Mucosa of descending colon (tissue), 3 donors: ENCODE data around the gene DOCK1. TPM values are rescaled to one million over a fixed set of nuclear protein-coding genes. Genes with fewer than 3 reads are reported as not detected.
A peak's percentile ranks its signal among the peaks of the same experiment; 100 is the strongest.

ENCODE experiments used
- ATAC-seq: fragments of 200-7000 bp; cut with Tn5 transposase; one replicate; pipeline ENCODE4 v1.9.1; 2020; ENCODE audit warnings: mild to moderate bottlenecking, moderate library complexity
- DNase-seq, 3 donors: peaks; one replicate each; pipeline ENCODE4 v3.0.0-alpha.2; 2020
- H3K36me3 ChIP-seq: fragments of 200-600 bp; one replicate; pipeline ENCODE4 v1.8.0; 2021; ENCODE audit warnings: low read depth, mild to moderate bottlenecking
- H3K4me1 ChIP-seq: fragments of 200-600 bp; one replicate; pipeline ENCODE4 v1.8.0; 2021; ENCODE audit warnings: low read depth, mild to moderate bottlenecking
- H3K4me3 ChIP-seq: fragments of 200-600 bp; one replicate; pipeline ENCODE4 v1.8.0; 2021; ENCODE audit warnings: mild to moderate bottlenecking
- H3K9me3 ChIP-seq: fragments of 200-600 bp; one replicate; pipeline ENCODE4 v1.8.0; 2021; ENCODE audit warnings: mild to moderate bottlenecking
- CTCF ChIP-seq: fragments of 200-600 bp; IDR thresholded peaks from one replicate; pipeline ENCODE4 v1.8.0; 2022; ENCODE audit warnings: antibody characterized with exemption, mild to moderate bottlenecking
- intact Hi-C, 2 donors: fragments of 100-400 bp; cut with DNase I in 1 of 2; cut with micrococcal nuclease in 1 of 2; formaldehyde crosslinking; loops; one replicate each; pipeline versions ENCODE4 v1.11.0 to v1.11.1; 2022; cut with DNase I, micrococcal nuclease
- total RNA-seq, 3 donors: library from RNA; stranded (reverse); fragmentation: NEBNext Ultra II Directional in 2 of 3; extraction: Animal tissue kit (Norgen Biotek cat#: 25700) in 2 of 3; gene quantifications; one replicate each; pipeline versions ENCODE4 v1.2.1 to v1.2.4, GENCODE V29; 2021 to 2023
- donor health status: DM: no; HTN: no; CAD: no; lungs with moderate emphysema.
- donor health status: DM: no; HTN: no; CAD: no.
- donor health status: DM: no; HTN: yes; CAD: no.

The DOCK1 gene
- total RNA-seq, 3 donors from 2014 or later: 56.5 to 103 (median 74.1) TPM

DNA sequence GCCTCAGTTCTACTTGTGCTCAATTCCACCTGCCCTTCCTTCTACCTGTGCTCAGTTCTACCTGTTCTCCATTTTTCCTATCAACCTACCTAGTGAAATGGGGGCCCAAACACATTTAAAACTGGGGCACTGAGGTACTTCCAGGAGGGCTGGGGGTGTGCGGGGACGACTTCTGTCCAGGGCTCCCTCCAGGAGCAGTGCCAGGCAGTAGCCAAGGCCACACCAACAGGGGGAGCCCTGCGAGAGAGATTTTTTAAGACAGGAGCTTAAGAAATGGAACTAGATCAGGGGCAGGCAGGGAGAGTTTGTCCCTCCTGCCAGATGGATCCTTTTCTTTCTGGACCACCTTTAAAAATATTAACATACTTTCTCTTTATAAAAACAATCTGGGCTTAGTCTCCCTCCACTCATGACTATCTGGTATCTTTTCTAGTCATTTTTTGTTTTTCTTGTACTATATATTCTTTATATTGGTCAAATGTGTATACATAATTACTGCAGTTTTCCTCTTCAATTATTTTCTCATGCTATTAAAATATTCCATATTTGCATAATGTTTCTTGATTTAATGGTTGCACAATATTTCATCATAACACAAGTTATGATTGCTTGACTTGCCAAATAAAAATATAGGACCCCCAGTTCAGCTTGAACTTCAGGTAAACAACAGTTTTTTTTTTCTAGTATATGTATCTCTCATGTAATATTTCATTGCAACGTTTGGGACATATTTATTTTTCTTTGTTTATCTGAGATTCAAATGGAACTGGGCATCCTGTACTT is 338.5 kb downstream of the DOCK1 start:
- intact Hi-C loops: no loop called here
- peak; percentile 75 for ATAC-seq

DNA sequence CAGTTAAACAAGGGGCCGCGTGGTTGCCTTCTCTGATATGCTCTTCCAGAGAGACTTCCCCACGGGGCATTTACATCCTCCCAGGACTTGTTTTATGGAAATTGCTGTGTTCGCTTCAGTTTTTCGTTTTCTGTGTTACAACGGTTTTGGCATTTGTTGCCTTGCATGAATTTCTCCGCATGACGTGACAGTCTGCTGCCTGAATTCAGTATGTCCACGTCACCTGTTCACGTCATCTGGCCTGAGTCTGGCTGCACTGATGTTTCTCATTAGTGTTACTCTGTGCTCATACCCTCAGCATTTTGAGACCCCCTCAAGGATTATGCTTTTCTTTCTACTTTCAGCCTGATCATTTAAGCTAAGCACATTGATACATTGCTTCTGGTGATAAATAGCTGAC is 340.2 kb downstream of the DOCK1 start:
- ATAC-seq: no peak
- intact Hi-C loops: no loop called here

More for the DNA sequence above, 338.5 kb downstream of the DOCK1 start:
- Histone ChIP-seq H3K9me3 (no peaks in the 10 kb centered on the region), H3K4me3 (no peak overlapping the region), H3K36me3 (no peaks in the 10 kb centered on the region), H3K4me1 (no peaks in the 10 kb centered on the region)
- peak in 2 of 3 donors; percentile 67 to 75 for DNase-seq
- peak; percentile 16 for TF ChIP-seq CTCF

GRCh38 chr10:127250031-127250430 is 344.8 kb downstream of the DOCK1 start:
- intact Hi-C loops: no loop called here
- no peak for TF ChIP-seq CTCF
- H3K36me3 ChIP-seq: no peaks in the 10 kb centered on the region
- H3K4me1 ChIP-seq: no peaks in the 10 kb centered on the region
- no peaks in the 10 kb centered on the region for H3K9me3 ChIP-seq
- DNase-seq (no peak), ATAC-seq (no peak)
- H3K4me3 ChIP-seq: no peak overlapping the region

More for the DNA sequence above, 340.2 kb downstream of the DOCK1 start:
- H3K9me3 ChIP-seq: no peaks in the 10 kb centered on the region
- H3K4me1 ChIP-seq: no peaks in the 10 kb centered on the region
- no peak for DNase-seq
- no peaks in the 10 kb centered on the region for H3K36me3 ChIP-seq
- no peak overlapping the region for H3K4me3 ChIP-seq
- no peak for TF ChIP-seq CTCF

- H3K9me3 ChIP-seq: no peaks in the 10 kb centered on the region
- H3K36me3 ChIP-seq: no peaks in the 10 kb centered on the region
- intact Hi-C loops: no loop called here
- H3K4me1 ChIP-seq: no peaks in the 10 kb centered on the region
- H3K4me3 ChIP-seq: no peak overlapping the region
- no peak for ATAC-seq
- no peak for DNase-seq
- TF ChIP-seq CTCF: no peak
Observed at GRCh38 chr10:127252818-127253217, 347.6 kb downstream of the DOCK1 start.

GRCh38 chr10:127254276-127254675 is 349.0 kb downstream of the DOCK1 start:
- ATAC-seq: no peak
- intact Hi-C loops: no loop called here
- no peak for DNase-seq
- H3K9me3 ChIP-seq: no peaks in the 10 kb centered on the region
- TF ChIP-seq CTCF: no peak
- no peaks in the 10 kb centered on the region for H3K36me3 ChIP-seq
- no peak overlapping the region for H3K4me3 ChIP-seq
- no peaks in the 10 kb centered on the region for H3K4me1 ChIP-seq
